GM23248 (cell line): ENCODE results near the gene KCNQ5.

Source experiments
- EZH2 ChIP-seq: fragments of 200-600 bp; sonication (generic); IDR thresholded peaks from 2 replicates; pipeline ENCODE4 v1.6.1; 2018; ENCODE audit warnings: antibody characterized with exemption, mild to moderate bottlenecking; ENCODE audit not compliant: insufficient read depth, poor library complexity, severe bottlenecking
- EZH2phosphoT487 ChIP-seq: fragments of 200-600 bp; sonication (generic); IDR thresholded peaks from 2 replicates; pipeline ENCODE4 v1.6.1; 2018; ENCODE audit warnings: antibody characterized with exemption, moderate library complexity, mild to moderate bottlenecking, low read depth; ENCODE audit not compliant: insufficient read depth

GRCh38 chr6:72892901-72893300 is 271.0 kb downstream of the KCNQ5 start:
- no peak for TF ChIP-seq EZH2phosphoT487
- TF ChIP-seq EZH2: no peak
